Measurements from ENCODE around the gene SFTPB.
"Not testable (repeated sequence)": the region's sequence is repeated elsewhere in the genome, so short reads cannot be mapped to it uniquely, and the experiment has no call there.

Gene SFTPB

DNA sequence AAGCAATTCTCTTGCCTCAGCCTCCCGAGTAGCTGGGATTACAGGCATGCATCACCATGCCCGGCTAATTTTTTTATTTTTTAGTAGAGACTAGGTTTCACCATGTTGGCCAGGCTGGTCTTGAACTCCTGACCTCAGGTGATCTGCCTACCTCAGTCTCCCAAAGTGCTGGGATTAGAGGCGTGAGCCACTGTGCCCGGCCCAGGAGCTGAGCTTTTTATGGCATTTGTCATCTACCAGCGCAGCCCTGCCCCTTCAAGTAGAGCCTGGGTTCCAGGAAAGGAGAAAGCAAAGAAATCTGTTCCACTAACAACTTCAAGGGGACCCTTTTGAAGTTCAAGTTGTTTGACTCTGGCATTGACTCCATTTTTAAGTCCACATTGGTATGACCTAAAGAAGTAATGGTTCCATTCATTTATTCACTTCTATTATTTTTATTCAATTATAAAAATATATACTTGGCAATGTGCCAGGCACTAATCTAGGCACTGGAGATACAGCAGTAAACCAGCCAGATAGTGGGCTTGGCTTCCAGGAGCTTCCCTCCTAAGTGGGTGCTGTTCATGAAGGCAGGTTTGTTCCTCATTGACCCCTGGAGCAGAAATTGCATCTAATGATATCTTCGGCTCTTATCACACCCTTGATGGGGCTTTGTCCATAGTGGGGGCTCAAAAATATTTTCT lies 8.0 kb upstream of the SFTPB start:
- no peak for DNase-seq (ENCODE audit: low read depth)

DNA sequence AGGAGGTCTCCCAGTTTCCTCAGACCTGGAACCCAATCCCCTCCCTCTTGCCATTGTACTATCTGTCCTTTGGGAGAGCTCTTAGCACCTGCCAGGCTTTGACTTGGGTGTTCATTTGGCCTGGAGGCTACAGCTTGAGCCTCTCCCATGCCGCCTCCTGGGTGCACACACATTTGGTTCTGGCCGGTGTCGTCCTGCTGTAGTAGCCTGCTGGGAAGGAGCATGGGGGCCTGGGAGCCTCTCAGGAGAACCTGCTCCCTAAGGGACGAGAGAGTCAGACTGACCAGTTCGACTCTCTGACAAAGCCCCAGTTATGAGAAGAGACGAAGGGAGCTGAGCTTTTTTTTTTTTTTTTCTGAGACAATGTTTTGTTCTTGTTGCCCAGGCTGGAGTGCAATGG lies 7.4 kb upstream of the SFTPB start:
- DNase-seq (ENCODE audit: low read depth), result no peak

GRCh38 chr2:85674417-85674816 lies 6.4 kb upstream of the SFTPB start:
- DNase-seq (ENCODE audit: low read depth), result no peak

GRCh38 chr2:85673716-85674375 lies 5.8 kb upstream of the SFTPB start:
- no peak for DNase-seq (ENCODE audit: low read depth)

- DNase-seq (ENCODE audit: low read depth), result no peak
Observed at GRCh38 chr2:85672456-85672855, 4.5 kb upstream of the SFTPB start.

DNA sequence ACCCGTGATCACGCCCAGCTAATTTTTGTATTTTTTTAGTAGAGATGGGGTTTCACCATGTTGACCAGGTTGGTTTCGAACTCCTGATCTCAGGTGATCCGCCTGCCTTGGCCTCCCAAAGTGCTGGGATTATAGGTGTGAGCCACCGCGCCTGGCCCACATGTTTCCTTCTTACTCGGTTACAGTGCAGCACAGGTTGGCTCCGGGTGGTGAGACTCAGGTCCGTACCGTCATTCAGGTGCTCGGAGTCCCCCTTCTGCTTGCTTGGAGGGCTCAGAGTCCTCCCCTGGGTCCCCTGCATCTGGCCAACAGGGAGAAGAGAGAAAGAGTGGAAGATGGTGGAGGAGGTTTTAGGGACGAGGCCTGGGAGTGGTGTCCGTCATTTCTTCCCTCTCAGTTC lies 2.4 kb upstream of the SFTPB start:
- DNase-seq (ENCODE audit: low read depth), result not testable (repeated sequence)

GRCh38 chr2:85669549-85669948 lies 1.6 kb upstream of the SFTPB start:
- DNase-seq (ENCODE audit: low read depth), result no peak

DNA sequence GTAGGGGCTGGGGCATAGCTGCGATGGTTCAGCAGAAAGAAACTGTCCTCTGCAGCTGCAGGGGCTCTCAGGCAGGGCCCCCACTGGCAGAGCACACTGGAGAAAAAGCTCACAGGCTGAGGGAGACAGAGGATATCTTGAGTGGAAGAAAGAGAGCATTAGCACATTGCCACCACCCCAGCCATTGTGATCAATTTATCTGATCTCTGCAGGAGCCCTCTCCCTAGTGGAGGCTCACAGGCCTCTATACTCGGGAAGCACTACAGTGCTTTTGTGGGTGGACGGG lies 801 bp upstream of the SFTPB start:
- no peak for DNase-seq (ENCODE audit: low read depth)

DNA sequence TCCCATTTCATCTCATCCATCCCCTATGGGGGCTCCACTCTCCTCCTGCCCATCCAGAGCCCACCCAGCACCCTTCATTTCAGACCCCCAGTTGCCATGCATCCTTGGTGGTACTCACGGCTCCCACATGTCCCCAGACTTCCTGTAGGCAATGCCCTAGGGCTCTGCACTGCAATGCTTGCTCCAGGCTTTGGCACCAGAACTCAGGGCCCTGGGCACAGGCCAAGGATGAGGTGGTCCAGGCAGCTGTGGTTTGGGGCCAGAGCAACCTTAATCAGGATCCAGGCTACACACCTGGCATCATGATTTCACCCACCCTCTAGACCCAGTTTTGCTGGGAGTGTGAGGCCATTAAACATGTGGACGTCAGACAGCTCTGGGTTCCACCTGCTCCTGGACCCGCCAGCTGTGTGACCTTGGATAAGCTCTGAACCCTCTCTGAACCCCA lies 414 bp downstream of the SFTPB start:
- DNase-seq (ENCODE audit: low read depth), result no peak

GRCh38 chr2:85666435-85667316 lies 1.3 kb downstream of the SFTPB start:
- DNase-seq (ENCODE audit: low read depth), result no peak

- no peak for DNase-seq (ENCODE audit: low read depth)
Observed at GRCh38 chr2:85666016-85666415, 2.0 kb downstream of the SFTPB start.

DNA sequence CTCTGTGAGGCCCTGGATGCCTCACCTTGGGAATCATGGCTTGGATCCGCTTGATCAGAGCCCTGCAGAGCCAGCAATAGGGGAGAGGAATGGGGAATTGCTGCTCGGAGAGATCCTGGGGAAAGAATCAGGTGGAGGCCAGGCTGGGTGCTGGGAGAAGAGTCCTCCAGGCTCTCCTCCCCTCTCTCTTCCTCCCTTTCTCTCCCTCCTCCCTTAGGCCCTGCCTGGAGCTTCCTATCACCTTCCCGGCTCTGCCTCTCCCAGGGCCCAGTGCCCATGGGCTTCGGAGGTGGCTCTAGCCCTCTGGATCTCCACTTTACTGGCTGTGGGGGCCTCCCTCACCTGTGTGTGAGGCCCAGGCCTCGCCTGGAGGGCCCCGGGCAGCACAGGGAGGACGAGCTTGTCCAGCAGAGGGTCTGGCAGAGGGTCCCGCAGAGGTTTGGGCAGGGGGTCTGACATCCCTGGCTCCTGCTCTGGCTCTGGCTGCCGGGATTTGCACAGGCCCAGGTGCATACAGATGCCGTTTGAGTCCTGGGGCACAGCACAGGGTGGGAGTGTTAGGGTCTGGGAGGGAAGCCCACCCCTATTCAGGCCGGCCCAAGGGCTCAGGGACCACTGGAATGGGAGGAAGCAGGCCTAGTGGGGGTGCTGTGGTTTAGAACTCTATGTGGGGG lies 2.6 kb downstream of the SFTPB start:
- DNase-seq (ENCODE audit: low read depth), result no peak

- no peak for DNase-seq (ENCODE audit: low read depth)
Observed at GRCh38 chr2:85663594-85664565, 4.1 kb downstream of the SFTPB start.

DNA sequence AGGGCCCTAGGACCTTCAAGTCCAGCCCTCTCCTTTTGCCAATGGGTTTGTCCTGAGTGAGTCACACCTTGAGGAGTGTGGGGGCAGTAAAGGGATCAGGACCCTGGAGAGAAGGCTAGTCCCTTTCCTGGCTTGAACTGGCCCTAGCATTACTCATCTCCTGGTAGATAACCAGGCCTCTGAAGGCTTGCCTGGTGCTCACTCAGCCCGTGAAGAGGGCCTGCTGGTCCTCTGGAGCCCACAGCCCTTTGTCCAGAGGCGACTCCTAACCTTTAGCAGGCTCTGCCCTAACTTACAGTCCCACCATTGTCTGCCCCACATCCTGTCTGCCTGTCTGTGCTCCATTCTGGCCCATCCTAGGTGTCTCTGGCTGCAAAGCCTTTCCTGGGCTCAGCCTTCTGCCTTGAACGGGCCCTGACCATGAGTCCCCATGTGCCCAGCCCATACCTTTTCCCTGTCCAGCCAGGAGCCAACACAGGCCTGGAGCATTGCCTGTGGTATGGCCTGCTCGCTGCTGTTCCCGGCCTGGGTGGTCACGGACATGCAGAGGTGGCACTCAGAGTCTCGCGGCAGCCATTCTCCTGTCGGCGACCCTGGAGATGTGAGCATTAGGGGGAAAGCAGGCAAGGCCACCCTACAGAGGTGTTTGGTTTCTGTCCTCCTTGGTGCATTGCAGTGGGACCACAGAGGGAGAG lies 5.0 kb downstream of the SFTPB start:
- no peak for DNase-seq (ENCODE audit: low read depth)

DNA sequence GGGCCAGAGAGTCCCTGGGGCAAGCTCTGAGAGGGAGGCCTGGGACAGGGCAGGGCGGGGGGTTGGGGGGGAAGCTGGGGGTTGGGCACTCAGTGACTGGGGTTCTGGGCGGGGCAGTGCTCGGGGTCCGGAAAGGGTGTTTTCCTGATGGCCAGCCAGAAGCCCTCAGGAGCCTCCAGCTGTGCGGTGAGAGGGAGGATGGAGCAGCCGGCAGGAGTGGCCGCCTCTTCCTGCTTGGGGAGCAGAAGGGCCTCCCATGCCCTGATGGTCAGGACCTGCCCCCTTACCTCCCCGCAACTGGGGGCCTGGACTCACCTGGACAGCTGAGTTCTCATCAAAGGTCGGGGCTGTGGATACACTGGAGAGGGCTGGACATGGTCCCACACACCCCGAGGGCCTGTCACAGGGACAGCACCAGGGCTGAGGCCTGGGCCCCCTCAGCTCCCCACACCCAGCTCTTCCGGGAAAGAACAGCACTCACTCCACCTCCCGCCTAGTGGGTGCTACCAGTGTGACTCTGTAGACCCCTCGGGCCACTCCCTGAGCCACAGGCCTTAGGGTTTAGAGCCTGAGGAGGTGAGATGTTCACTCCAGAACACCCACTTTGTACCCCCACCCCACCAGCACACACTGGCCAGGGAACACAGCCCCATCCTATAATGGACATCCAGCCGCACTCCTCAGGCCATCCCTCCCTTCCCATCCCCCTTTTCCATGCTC lies 6.7 kb downstream of the SFTPB start:
- DNase-seq (ENCODE audit: low read depth), result no peak

- DNase-seq (ENCODE audit: low read depth), result no peak
Observed at GRCh38 chr2:85660725-85661124, 7.3 kb downstream of the SFTPB start.

- not testable (repeated sequence) for DNase-seq (ENCODE audit: low read depth)
Observed at GRCh38 chr2:85660301-85660700, 7.7 kb downstream of the SFTPB start.

DNA sequence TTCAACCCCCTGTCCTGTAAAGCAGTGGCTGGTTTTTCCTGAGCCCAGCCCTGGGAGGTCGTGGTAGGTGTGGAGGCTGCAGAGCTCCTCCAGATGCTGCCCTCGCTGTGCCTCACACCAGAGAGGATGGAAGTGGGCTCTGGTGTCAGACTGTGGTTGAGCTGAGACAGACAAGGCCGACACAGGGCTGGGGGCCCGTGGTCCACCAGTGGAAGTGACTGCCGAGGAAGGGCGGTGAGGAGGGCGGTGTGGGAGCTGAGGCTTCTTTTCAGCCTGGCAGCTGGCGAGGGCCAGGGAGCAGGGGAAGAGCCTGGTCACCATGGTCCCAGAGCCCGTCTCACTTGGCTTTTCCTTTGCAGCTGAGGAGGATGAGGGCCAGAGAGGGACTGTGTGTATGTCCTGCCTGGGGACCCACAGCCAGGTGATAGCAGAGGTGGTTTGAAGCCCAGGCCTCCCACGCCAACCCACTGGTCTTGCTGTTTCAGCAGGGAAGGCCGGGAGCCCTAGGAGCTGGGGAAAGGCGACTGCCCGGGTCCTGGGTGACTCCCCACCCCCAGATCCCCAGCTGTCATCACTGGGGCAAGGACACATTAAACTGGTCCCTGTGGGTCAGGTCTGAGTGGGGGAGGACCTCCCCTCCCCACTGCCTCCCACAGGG lies 8.5 kb downstream of the SFTPB start:
- DNase-seq (ENCODE audit: low read depth), result no peak

DNA sequence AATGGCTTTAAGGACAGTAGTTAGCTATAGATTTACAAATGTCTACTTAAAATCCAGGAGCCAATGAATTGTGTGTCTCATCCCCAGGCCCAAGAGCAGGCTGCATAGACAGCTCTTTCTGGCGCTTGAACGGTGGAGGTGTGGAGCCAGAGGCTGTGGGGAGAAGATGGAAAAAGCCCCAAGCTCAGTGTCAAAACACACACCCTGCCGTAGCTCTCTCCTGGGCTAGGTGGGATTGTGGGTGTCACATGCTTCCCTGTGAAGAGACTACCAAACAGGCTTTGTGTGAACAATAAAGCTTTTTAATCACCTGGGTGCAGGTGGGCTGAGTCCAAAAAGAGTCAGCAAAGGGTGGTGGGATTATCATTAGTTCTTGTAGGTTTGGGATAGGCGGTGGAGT lies 10.6 kb downstream of the SFTPB start:
- DNase-seq (ENCODE audit: low read depth), result not testable (repeated sequence)

GRCh38 chr2:85656468-85656867 lies 11.5 kb downstream of the SFTPB start:
- no peak for DNase-seq (ENCODE audit: low read depth)
